Measurements from ENCODE around the gene RNGTT.

- TF ChIP-seq POLR2A (IDR thresholded peaks at IDR 0.05) (no peak), CTCF (IDR thresholded peaks at IDR 0.05) (no peak), EP300 (IDR thresholded peaks at IDR 0.05) (no peak), POLR2AphosphoS5 (IDR thresholded peaks at IDR 0.05) (no peak)
These were observed 240.7 kb downstream of the RNGTT start for GRCh38 chr6:88722686-88723085.
